Activated CD8-positive, alpha-beta T cell treated with anti-CD3 and anti-CD28 coated beads for 36 hours (primary cell): ENCODE results near the gene RRP7A. TPM values are rescaled to one million over a fixed set of nuclear protein-coding genes. Genes with fewer than 3 reads are reported as not detected.
"Not testable (repeated sequence)": the region's sequence is repeated elsewhere in the genome, so short reads cannot be mapped to it uniquely, and the experiment has no call there.

ENCODE experiments used
- ATAC-seq: fragments of 200-7000 bp; cut with Tn5 transposase; one replicate; pipeline ENCODE4 v1.10.0; 2021; ENCODE audit warnings: mild to moderate bottlenecking, moderate library complexity
- CTCF ChIA-PET: fragments of 350-600 bp; sonication (Branson Sonifier 250); formaldehyde crosslinking; loops from one replicate; lab custom pipeline; 2021; ENCODE audit warnings: antibody characterized with exemption; lab: Charles Lee
- POLR2A ChIA-PET: fragments of 350-600 bp; sonication (Branson Sonifier 250); formaldehyde crosslinking; loops from one replicate; lab custom pipeline; 2021; ENCODE audit warnings: antibody characterized with exemption; lab: Charles Lee
- DNase-seq: peaks from one replicate; pipeline ENCODE4 v3.0.0-alpha.2; 2020
- H3K27ac Mint-ChIP-seq: one replicate; pipeline ENCODE4 v1.8.0; 2021; ENCODE audit warnings: mild to moderate bottlenecking, mixed read lengths
- H3K27me3 Mint-ChIP-seq: one replicate; pipeline ENCODE4 v1.8.0; 2021; ENCODE audit warnings: mixed read lengths
- H3K36me3 Mint-ChIP-seq: one replicate; pipeline ENCODE4 v1.8.0; 2021; ENCODE audit warnings: low read depth, mixed read lengths
- H3K4me1 Mint-ChIP-seq: one replicate; pipeline ENCODE4 v1.8.0; 2021; ENCODE audit warnings: low read depth, mixed read lengths
- H3K4me3 Mint-ChIP-seq: one replicate; pipeline ENCODE4 v1.8.0; 2021; ENCODE audit warnings: mild to moderate bottlenecking, moderate library complexity, mixed read lengths
- H3K9me3 Mint-ChIP-seq: one replicate; pipeline ENCODE4 v1.8.0; 2021; ENCODE audit warnings: mixed read lengths
- intact Hi-C: fragments of 100-400 bp; cut with micrococcal nuclease; formaldehyde crosslinking; loops from one replicate; pipeline ENCODE4 v1.10.0; 2022
- total RNA-seq, 2 experiments: library from RNA; stranded (reverse); gene quantifications; one replicate each; pipeline ENCODE4 v1.2.3, GENCODE V29; 2021
- TF ChIP-seq, protein P1 (sequence below): fragments of 200-600 bp; IDR thresholded peaks from one replicate; pipeline ENCODE4 v1.8.0; 2022; ENCODE audit warnings: antibody characterized with exemption, mild to moderate bottlenecking

The RRP7A gene
- total RNA-seq, 2 experiments from 2014 or later, result 120 to 126 TPM

DNA sequence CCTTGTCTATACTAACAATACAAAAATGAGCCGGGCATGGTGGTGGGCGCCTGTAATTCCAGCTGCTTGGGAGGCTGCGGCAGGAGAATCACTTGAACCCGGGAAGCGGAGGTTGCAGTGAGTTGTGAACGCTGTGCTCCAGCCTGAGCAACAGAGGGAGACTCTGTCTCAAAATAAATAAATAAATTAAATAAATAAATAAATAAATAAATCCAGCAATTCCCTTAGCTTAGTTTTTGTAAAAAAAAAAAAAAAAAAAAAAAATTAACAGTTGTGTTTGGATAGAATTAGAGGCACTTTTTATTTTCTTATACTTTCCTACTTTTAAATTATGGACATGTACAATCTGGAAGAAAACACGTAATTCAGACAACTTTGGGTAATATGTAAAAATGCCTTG lies 2.5 kb downstream of the RRP7A start:
- intact Hi-C loops, result not testable (repeated sequence)
- POLR2A ChIA-PET, result interaction anchor here (0.6 to 1.5 kb wide), 2 partner anchors 16 to 683 kb away, joined by 3 read pairs; no protein-coding TSS in a partner anchor

DNA sequence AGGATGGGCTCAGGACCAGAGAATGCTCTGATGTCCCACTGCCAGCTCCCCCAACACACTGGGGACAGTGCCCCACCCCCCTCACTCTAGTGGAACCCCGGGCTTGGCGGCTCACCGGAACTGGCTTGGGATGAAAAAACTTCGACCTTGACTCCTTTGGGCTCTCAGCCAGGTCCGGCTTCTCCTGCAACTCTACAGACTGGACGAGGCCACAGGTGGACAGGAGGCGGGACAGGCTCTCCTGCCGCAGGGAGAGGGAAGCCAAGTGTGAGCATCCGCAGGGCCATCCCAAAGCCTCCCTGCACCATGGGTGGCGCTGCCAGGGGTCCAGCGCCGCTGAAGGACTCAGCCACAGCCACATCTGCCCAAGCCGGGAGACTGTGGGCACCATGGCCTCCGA lies 3.7 kb downstream of the RRP7A start:
- CTCF ChIA-PET, result no interaction called here
- ATAC-seq (no peak), DNase-seq (no peak)
- peaks cover 10% of the 10 kb centered on the region for H3K4me1 Mint-ChIP-seq
- H3K27ac Mint-ChIP-seq, result no peak overlapping the region
- H3K9me3 Mint-ChIP-seq, result no peaks in the 10 kb centered on the region
- intact Hi-C loops, result no loop called here
- H3K27me3 Mint-ChIP-seq, result no peaks in the 10 kb centered on the region
- TF ChIP-seq, protein P1, sequence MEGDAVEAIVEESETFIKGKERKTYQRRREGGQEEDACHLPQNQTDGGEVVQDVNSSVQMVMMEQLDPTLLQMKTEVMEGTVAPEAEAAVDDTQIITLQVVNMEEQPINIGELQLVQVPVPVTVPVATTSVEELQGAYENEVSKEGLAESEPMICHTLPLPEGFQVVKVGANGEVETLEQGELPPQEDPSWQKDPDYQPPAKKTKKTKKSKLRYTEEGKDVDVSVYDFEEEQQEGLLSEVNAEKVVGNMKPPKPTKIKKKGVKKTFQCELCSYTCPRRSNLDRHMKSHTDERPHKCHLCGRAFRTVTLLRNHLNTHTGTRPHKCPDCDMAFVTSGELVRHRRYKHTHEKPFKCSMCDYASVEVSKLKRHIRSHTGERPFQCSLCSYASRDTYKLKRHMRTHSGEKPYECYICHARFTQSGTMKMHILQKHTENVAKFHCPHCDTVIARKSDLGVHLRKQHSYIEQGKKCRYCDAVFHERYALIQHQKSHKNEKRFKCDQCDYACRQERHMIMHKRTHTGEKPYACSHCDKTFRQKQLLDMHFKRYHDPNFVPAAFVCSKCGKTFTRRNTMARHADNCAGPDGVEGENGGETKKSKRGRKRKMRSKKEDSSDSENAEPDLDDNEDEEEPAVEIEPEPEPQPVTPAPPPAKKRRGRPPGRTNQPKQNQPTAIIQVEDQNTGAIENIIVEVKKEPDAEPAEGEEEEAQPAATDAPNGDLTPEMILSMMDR, result no peak
- POLR2A ChIA-PET, result no interaction called here
- no peak overlapping the region for H3K4me3 Mint-ChIP-seq
- peaks cover 26% of the 10 kb centered on the region for H3K36me3 Mint-ChIP-seq

More for the DNA sequence above, 2.5 kb downstream of the RRP7A start:
- ATAC-seq, H3K9me3 Mint-ChIP-seq, H3K27ac Mint-ChIP-seq, H3K27me3 Mint-ChIP-seq, DNase-seq, H3K4me3 Mint-ChIP-seq, CTCF ChIA-PET: not testable (repeated sequence)
- Mint-ChIP-seq H3K4me1 (peaks cover 13% of the 10 kb centered on the region), H3K36me3 (peaks cover 23% of the 10 kb centered on the region)

DNA sequence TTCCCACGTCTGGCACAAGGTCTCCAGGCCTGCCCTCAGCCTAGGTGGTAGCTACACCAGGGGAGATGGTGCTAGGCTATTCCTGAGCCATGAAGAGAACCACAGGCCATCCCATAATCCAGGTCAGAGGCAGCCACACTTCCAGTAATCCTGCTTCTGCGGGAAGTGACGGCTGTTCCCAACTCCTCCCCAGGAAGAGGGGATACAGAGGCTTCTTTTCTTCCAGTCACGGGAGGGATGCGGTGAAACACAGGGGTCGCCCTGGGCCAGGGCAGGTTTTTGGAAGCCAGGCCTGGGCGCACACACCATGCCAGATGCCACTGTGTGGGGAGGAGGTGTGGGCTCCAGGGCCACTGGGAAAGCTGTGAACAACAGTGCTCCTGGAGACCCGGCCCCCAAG lies 4.3 kb downstream of the RRP7A start:
- CTCF ChIA-PET, H3K9me3 Mint-ChIP-seq, POLR2A ChIA-PET, DNase-seq, H3K27me3 Mint-ChIP-seq, ATAC-seq, H3K4me3 Mint-ChIP-seq, H3K4me1 Mint-ChIP-seq, H3K27ac Mint-ChIP-seq, intact Hi-C loops: not testable (repeated sequence)
- peaks cover 26% of the 10 kb centered on the region for H3K36me3 Mint-ChIP-seq

DNA sequence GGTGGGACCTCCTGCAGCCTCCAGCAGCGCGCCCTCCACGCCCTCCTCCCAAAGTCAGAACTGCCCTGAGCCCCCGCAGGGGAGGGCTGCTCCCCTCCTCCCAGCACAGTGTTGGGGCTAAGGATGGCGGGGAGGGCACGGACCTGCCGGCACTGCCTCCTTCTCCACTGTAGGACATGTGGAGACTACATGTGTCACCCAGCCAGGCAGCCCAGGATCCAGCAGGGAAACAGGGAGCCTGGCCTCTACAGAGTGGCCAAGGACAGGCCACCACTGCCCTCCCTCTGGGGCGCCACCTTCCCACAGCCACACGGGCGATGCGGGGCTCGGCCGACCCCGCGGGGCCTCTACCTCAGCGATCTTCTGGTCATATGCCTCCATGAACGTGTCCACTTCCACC lies 5.3 kb downstream of the RRP7A start:
- H3K4me1 Mint-ChIP-seq, POLR2A ChIA-PET, H3K4me3 Mint-ChIP-seq, H3K27ac Mint-ChIP-seq, DNase-seq, H3K9me3 Mint-ChIP-seq, H3K27me3 Mint-ChIP-seq, ATAC-seq, CTCF ChIA-PET, intact Hi-C loops: not testable (repeated sequence)
- peaks cover 26% of the 10 kb centered on the region for H3K36me3 Mint-ChIP-seq

DNA sequence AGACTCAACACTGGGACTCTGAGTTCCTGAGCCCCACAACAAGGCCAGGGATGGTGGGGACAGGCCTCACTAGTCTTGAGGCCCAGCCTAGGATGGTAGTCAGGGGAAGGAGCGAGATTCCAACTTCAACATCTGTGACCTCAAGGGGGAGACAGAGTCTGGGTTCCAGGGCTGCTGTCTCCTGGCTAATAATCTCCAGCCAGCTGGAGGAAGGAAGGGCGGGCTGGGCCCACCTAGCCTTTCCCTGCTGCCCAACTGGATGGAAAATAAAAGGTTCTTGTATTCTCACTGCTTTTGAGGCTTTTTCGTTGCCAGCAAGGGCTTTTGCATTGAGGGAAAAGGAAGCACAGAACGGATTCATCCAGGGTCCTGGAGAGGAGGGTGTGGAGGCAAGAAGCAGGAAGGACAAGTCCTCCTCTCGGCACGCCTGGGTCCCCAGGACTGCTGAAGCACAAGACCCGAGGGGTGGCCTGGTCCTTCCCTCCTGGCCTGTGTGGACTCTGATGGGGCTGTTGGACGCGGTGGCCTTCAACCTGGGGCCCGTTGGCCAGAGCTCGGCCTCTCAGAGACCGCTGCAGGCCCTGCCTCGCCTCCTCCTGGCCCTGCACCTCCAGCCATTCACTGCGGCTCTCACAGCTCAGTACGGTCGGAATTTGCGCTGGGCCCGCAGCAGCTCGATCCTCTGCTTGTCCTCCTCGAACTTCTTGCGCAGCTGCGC lies 7.2 kb downstream of the RRP7A start:
- POLR2A ChIA-PET, CTCF ChIA-PET, H3K4me1 Mint-ChIP-seq, H3K27ac Mint-ChIP-seq, ATAC-seq, DNase-seq, intact Hi-C loops, H3K27me3 Mint-ChIP-seq, H3K9me3 Mint-ChIP-seq, H3K4me3 Mint-ChIP-seq: not testable (repeated sequence)
- H3K36me3 Mint-ChIP-seq, result peaks cover 14% of the 10 kb centered on the region

DNA sequence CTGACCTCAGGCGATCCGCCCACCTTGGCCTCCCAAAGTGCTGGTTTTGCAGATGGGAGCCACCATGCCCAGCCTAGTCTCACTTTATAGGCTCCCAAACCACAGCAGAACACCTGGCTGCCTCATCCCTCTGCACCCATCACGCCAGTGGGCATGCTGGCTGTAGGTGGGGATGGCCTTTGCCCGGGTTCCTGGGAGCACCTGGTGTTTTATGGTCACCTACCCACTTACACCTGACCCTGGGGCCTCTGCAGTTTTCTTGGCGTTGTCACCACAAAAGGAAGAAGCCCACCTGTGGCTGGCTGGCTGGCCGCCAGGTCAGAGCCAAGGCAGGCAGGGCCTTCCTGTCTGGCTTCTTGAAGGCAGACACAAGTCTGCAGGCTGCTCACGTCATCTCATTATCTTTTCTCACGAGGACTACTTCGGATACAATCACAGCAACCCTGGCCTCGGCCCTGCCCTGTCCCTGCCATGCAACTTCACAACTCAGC lies 8.2 kb downstream of the RRP7A start:
- Mint-ChIP-seq H3K36me3 (peaks cover 10% of the 10 kb centered on the region), H3K27me3 (no peaks in the 10 kb centered on the region), H3K27ac (peak overlapping the region; percentile 13), H3K4me1 (no peaks in the 10 kb centered on the region), H3K4me3 (no peak overlapping the region), H3K9me3 (no peaks in the 10 kb centered on the region)
- ChIA-PET POLR2A (interaction anchor here (1.2 kb wide), 1 partner anchor 13 kb away, joined by 4 read pairs; no protein-coding TSS in a partner anchor), CTCF (no interaction called here)
- TF ChIP-seq, protein P1, result no peak
- ATAC-seq, result no peak
- intact Hi-C loops, result no loop called here
- DNase-seq, result no peak

DNA sequence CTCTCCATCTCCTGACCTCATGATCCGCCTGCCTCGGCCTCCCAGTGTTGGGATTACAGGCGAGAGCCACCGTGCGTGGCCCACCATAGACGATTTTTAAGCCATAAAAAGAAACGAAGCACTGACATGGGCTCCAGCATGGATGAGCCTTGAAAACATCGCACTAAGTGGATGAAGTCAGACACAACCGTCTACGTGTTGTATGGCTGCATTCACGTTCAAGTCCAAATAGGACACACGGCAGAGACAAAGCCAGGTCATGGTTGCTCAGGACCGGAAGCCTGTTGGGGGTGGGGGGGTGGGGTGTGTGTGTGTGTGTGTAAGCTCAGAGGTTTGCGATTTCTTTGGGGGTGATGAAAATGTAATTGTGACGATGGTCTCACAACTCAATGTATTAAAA lies 10.0 kb downstream of the RRP7A start:
- no peak for DNase-seq
- TF ChIP-seq, protein P1, result no peak
- POLR2A ChIA-PET, result interaction anchor here (0.9 kb wide), 1 partner anchor 51 kb away, joined by 3 read pairs; no protein-coding TSS in a partner anchor
- H3K9me3 Mint-ChIP-seq, result no peaks in the 10 kb centered on the region
- ATAC-seq, result no peak
- H3K27me3 Mint-ChIP-seq, result no peaks in the 10 kb centered on the region
- intact Hi-C loops, result no loop called here
- no peaks in the 10 kb centered on the region for H3K4me1 Mint-ChIP-seq
- no peak overlapping the region for H3K27ac Mint-ChIP-seq
- no peak overlapping the region for H3K4me3 Mint-ChIP-seq
- peaks cover 5% of the 10 kb centered on the region for H3K36me3 Mint-ChIP-seq
- CTCF ChIA-PET, result no interaction called here

DNA sequence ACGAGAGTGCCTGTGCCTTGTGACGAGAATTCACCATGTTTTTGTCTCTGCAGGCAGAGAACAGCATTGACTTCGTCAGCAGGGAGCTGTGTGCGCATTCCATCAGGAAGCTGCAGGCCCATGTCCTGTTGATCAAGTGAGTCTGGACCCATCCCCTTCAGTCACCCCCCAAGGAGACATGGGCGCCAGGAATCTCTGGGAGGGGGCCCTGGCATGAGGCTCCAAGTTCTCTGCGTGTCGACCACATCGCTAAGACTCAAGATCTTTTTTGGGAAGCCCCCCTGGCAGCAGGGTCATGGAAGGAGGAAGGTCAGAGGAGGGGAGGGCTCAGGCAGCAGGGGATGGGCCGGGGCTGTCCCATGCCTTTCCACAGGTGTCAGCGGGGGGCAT lies 10.6 kb downstream of the RRP7A start:
- POLR2A ChIA-PET, CTCF ChIA-PET, H3K27me3 Mint-ChIP-seq, H3K9me3 Mint-ChIP-seq, DNase-seq, H3K4me1 Mint-ChIP-seq, H3K4me3 Mint-ChIP-seq, H3K36me3 Mint-ChIP-seq, H3K27ac Mint-ChIP-seq, intact Hi-C loops, ATAC-seq: not testable (repeated sequence)

DNA sequence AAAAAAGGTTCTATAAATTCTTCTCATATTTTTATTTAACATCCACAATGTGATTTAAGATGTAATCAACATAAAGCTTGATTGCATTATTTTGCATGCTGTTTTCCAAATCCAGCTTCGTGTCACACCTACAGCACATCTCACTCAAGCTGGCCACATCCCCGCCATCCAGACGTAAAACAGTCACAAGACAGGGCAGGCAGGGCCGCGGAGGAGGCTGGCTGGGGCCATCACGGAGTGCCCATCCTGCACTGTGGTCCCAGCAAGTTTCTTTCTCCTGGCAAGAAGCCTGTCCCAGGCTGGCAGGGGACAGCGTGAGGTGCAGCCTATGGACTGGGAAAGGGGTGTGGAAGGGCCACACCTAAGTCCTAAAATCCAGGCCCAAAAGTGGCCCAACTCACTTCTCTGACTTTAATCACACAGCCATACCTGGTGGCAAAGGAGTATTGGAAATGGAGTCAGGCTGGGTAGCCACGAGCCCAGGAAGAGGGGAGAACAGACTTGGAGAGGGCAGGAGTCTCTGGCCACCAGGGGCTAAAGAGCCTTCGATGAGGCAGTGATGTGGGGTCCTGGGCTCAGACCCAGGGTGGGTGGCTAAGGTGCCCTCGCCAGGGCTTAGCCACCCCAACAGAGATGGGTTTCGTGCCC lies 11.1 kb downstream of the RRP7A start:
- CTCF ChIA-PET, intact Hi-C loops, POLR2A ChIA-PET: not testable (repeated sequence)

More for the DNA sequence above, 11.1 kb downstream of the RRP7A start:
- not testable (repeated sequence) for DNase-seq, H3K4me1 Mint-ChIP-seq, H3K9me3 Mint-ChIP-seq, H3K36me3 Mint-ChIP-seq, H3K27ac Mint-ChIP-seq, H3K27me3 Mint-ChIP-seq, H3K4me3 Mint-ChIP-seq, ATAC-seq
